Measurements from ENCODE around the gene GPRIN2. TPM values are rescaled to one million over a fixed set of nuclear protein-coding genes. Genes with fewer than 3 reads are reported as not detected.

The GPRIN2 gene
- total RNA-seq (ENCODE audit: low replicate concordance) = 0.08 TPM in 1 of 2 replicates, not detected in the other

GRCh38 chr10:46556515-46557318, at the start of gene GPRIN2:
Gene GPRIN2 (minus strand): TSS chr10:46556658. CDS start chr10:46550736, 5,922 bp downstream.

GRCh38 chr10:46578474-46579178, 22.2 kb upstream of the GPRIN2 start, which contains the start of gene SYT15:
Gene SYT15 (plus strand): TSS chr10:46579128. CDS start chr10:46579169, 41 bp downstream.

Other genes with a start within 250 kb of the GPRIN2 start
- 0.23 TPM in 1 of 2 replicates, not detected in the other for gene ANXA8L1, start 180.9 kb downstream of the GPRIN2 start, total RNA-seq (ENCODE audit: low replicate concordance)
- 0.12 and 0.15 TPM in 2 replicates for gene NPY4R, start 90.7 kb downstream of the GPRIN2 start, total RNA-seq (ENCODE audit: low replicate concordance)
- 0.08 and 0.59 TPM in 2 replicates for gene SYT15, start 22.5 kb upstream of the GPRIN2 start, total RNA-seq (ENCODE audit: low replicate concordance)